Stomach (tissue), 4 donors: ENCODE results near the gene CACFD1.

Experiments
- EP300 ChIP-seq: sonication (generic); formaldehyde crosslinking; IDR thresholded peaks from one replicate; pipeline ENCODE4 v1.6.1; 2017; ENCODE audit warnings: antibody characterized with exemption
- POLR2AphosphoS5 ChIP-seq, 3 donors: sonication (generic); formaldehyde crosslinking; IDR thresholded peaks; one replicate each; pipeline ENCODE4 v1.6.1; 2016; ENCODE audit warnings: antibody characterized with exemption in 3 of 3
- TF ChIP-seq, protein P1 (sequence below), 7 experiments: fragments of 450-650 bp in 4 of 7; fragments of 200-600 bp in 3 of 7; sonication (generic) in 3 of 7; IDR thresholded peaks; one replicate each; pipeline ENCODE4 v1.5.1; 2016 to 2019; ENCODE audit warnings: antibody characterized with exemption in 7 of 7, control low read depth in 2 of 7, mild to moderate bottlenecking in 1 of 7

GRCh38 chr9:133490865-133491655, 31.3 kb downstream of the CACFD1 start:
- TF ChIP-seq, protein P1, sequence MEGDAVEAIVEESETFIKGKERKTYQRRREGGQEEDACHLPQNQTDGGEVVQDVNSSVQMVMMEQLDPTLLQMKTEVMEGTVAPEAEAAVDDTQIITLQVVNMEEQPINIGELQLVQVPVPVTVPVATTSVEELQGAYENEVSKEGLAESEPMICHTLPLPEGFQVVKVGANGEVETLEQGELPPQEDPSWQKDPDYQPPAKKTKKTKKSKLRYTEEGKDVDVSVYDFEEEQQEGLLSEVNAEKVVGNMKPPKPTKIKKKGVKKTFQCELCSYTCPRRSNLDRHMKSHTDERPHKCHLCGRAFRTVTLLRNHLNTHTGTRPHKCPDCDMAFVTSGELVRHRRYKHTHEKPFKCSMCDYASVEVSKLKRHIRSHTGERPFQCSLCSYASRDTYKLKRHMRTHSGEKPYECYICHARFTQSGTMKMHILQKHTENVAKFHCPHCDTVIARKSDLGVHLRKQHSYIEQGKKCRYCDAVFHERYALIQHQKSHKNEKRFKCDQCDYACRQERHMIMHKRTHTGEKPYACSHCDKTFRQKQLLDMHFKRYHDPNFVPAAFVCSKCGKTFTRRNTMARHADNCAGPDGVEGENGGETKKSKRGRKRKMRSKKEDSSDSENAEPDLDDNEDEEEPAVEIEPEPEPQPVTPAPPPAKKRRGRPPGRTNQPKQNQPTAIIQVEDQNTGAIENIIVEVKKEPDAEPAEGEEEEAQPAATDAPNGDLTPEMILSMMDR (IDR thresholded peaks at IDR 0.05): no peak
- TF ChIP-seq POLR2AphosphoS5 (IDR thresholded peaks at IDR 0.05) (no peak), EP300 (no peak)
